Measurements from ENCODE around the gene BHMT. TPM values are rescaled to one million over a fixed set of nuclear protein-coding genes. Genes with fewer than 3 reads are reported as not detected.

The BHMT gene
- total and polyA plus RNA-seq, 2 experiments from 2014 or later = 2.6 to 4.2 TPM

GRCh38 chr5:79120221-79120620, 8.6 kb downstream of the BHMT start (continued):
- TF ChIP-seq REST (IDR thresholded peaks at IDR 0.05; ENCODE audit: unreplicated experiment) (no peak), JUNB (IDR thresholded peaks at IDR 0.05; ENCODE audit: unreplicated experiment) (no peak)

- H3K36me3 Mint-ChIP-seq (ENCODE audit: low read depth) = no peaks in the 10 kb centered on the region
- H3K9me3 Mint-ChIP-seq = no peaks in the 10 kb centered on the region
- H3K27me3 Mint-ChIP-seq (ENCODE audit: insufficient read depth, low read depth, poor library complexity) = no peaks in the 10 kb centered on the region
- no peaks in the 10 kb centered on the region for H4K20me1 ChIP-seq (replicated peaks; ENCODE audit: insufficient read depth)
- no peaks in the 10 kb centered on the region for H3K36me3 ChIP-seq (ENCODE audit: insufficient read depth)
- ATAC-seq (no peak), DNase-seq (ENCODE audit: low spot score) (no peak)
- no peak overlapping the region for H3K27ac ChIP-seq (ENCODE audit: low read depth)
- no peaks in the 10 kb centered on the region for H3K27me3 ChIP-seq (ENCODE audit: insufficient read depth)
- no peaks in the 10 kb centered on the region for H3K4me1 Mint-ChIP-seq
- H3K4me3 Mint-ChIP-seq = no peak overlapping the region
- H3K4me3 ChIP-seq = no peak overlapping the region
- H3K4me1 ChIP-seq (ENCODE audit: insufficient read depth) = no peaks in the 10 kb centered on the region
- H3F3A ChIP-seq (replicated peaks; ENCODE audit: low read depth) = no peaks in the 10 kb centered on the region
- H3K9me2 ChIP-seq (ENCODE audit: insufficient read depth) = no peaks in the 10 kb centered on the region
- no peak overlapping the region for H3K4me2 ChIP-seq
- H3K27ac Mint-ChIP-seq = no peak overlapping the region
- no peaks in the 10 kb centered on the region for H3K79me2 ChIP-seq (replicated peaks; ENCODE audit: insufficient read depth)
- H2AFZ ChIP-seq = no peak overlapping the region
- TF ChIP-seq ZNF331 (CRISPR knock-in tag; IDR thresholded peaks at IDR 0.05; ENCODE audit: low read depth) (no peak), ZNF114 (CRISPR knock-in tag; IDR thresholded peaks at IDR 0.05) (no peak), JUNB (IDR thresholded peaks at IDR 0.05; ENCODE audit: unreplicated experiment) (no peak), POLR2AphosphoS5 (IDR thresholded peaks at IDR 0.05; ENCODE audit: low read depth) (no peak), NANOG (IDR thresholded peaks at IDR 0.05; ENCODE audit: borderline replicate concordance) (no peak), CREB1 (CRISPR knock-in tag; IDR thresholded peaks at IDR 0.05; ENCODE audit: low read depth) (no peak), EZH2 (IDR thresholded peaks at IDR 0.05; ENCODE audit: low read depth, unreplicated experiment) (no peak), CTCF (conservative IDR thresholded peaks at IDR 0.05; ENCODE audit: low read depth in 2 of 2) (no peak), ETS1 (IDR thresholded peaks at IDR 0.05) (no peak), ZNF462 (CRISPR knock-in tag; IDR thresholded peaks at IDR 0.05) (no peak)
Observed at GRCh38 chr5:79122973-79123372, 11.4 kb downstream of the BHMT start.

Data from GM23338 (cell line).